Mesenchymal stem cell (in vitro differentiated cells and primary cell): Measurements from ENCODE around the gene ARL5B.

Source experiments
- DNase-seq: peaks from one replicate; pipeline ENCODE4 v3.0.0-alpha.2; 2013
- H2AFZ ChIP-seq: one replicate; pipeline ENCODE4 v1.6.1; 2013; ENCODE audit warnings: low read depth, mild to moderate bottlenecking, control low read depth, inconsistent platforms, low read length, moderate library complexity
- H2AK5ac ChIP-seq: 2 replicates; pipeline ENCODE4 v1.6.1; 2013; ENCODE audit warnings: low read length, moderate library complexity, mild to moderate bottlenecking, inconsistent platforms; ENCODE audit not compliant: severe bottlenecking
- H2BK120ac ChIP-seq: one replicate; pipeline ENCODE4 v1.6.1; 2013; ENCODE audit warnings: low read depth, mild to moderate bottlenecking, inconsistent platforms, low read length, moderate library complexity
- H2BK12ac ChIP-seq, 2 experiments: one replicate each; pipeline ENCODE4 v1.6.1; 2013; ENCODE audit warnings: inconsistent platforms in 2 of 2, low read length in 2 of 2, mild to moderate bottlenecking in 2 of 2, moderate library complexity in 2 of 2, control low read depth in 1 of 2
- H2BK15ac ChIP-seq: one replicate; pipeline ENCODE4 v1.6.1; 2013; ENCODE audit warnings: mild to moderate bottlenecking, low read depth, inconsistent platforms; ENCODE audit not compliant: poor library complexity, severe bottlenecking
- H2BK5ac ChIP-seq: 2 replicates; pipeline ENCODE4 v1.6.1; 2013; ENCODE audit warnings: low read depth, mild to moderate bottlenecking, low read length, control low read depth, inconsistent platforms; ENCODE audit not compliant: poor library complexity, severe bottlenecking
- H3K14ac ChIP-seq, 2 experiments: one replicate each; pipeline ENCODE4 v1.6.1; 2013; ENCODE audit warnings: inconsistent platforms in 2 of 2, low read length in 2 of 2, control low read depth in 1 of 2, mild to moderate bottlenecking in 1 of 2, moderate library complexity in 1 of 2
- H3K18ac ChIP-seq, 2 experiments: one replicate each; pipeline ENCODE4 v1.6.1; 2013; ENCODE audit warnings: inconsistent platforms in 2 of 2, low read length in 2 of 2, control low read depth in 1 of 2, low read depth in 1 of 2, mild to moderate bottlenecking in 1 of 2
- H3K23ac ChIP-seq, 2 experiments: one replicate each; pipeline ENCODE4 v1.6.1; 2013; ENCODE audit warnings: inconsistent platforms in 2 of 2, low read length in 2 of 2, mild to moderate bottlenecking in 2 of 2, moderate library complexity in 2 of 2, control low read depth in 1 of 2
- H3K27ac ChIP-seq: 2 replicates; pipeline ENCODE4 v1.5.1; 2013; ENCODE audit warnings: mild to moderate bottlenecking, moderate library complexity, low read length, control low read depth, inconsistent platforms; ENCODE audit not compliant: poor library complexity, severe bottlenecking
- H3K27me3 ChIP-seq, 2 experiments: 2 replicates each; pipeline versions ENCODE4 v1.6.1 to v1.7.0; 2013; ENCODE audit warnings: low read length in 2 of 2, mild to moderate bottlenecking in 2 of 2, moderate library complexity in 2 of 2, control low read depth in 1 of 2, inconsistent platforms in 1 of 2; ENCODE audit not compliant: control insufficient read depth in 1 of 2, insufficient read depth in 1 of 2
- H3K36me3 ChIP-seq, 2 experiments: 2 replicates each; pipeline versions ENCODE4 v1.6.1 to v1.7.0; 2013; ENCODE audit warnings: low read length in 2 of 2, control low read depth in 1 of 2, inconsistent platforms in 1 of 2, low read depth in 1 of 2, mild to moderate bottlenecking in 1 of 2; ENCODE audit not compliant: insufficient read depth in 2 of 2, control insufficient read depth in 1 of 2
- H3K4ac ChIP-seq, 2 experiments: one replicate each; pipeline ENCODE4 v1.6.1; 2013; ENCODE audit warnings: inconsistent platforms in 2 of 2, low read length in 2 of 2, mild to moderate bottlenecking in 2 of 2, moderate library complexity in 2 of 2, control low read depth in 1 of 2, low read depth in 1 of 2
- H3K4me1 ChIP-seq: 2 replicates; pipeline ENCODE4 v1.6.1; 2013; ENCODE audit warnings: low read depth, low read length, control low read depth; ENCODE audit not compliant: control insufficient read depth, insufficient read depth
- H3K4me2 ChIP-seq: 2 replicates; pipeline ENCODE4 v1.6.1; 2013; ENCODE audit warnings: low read length, mild to moderate bottlenecking, inconsistent platforms; ENCODE audit not compliant: poor library complexity, severe bottlenecking
- H3K4me3 ChIP-seq, 2 experiments: 2 replicates each; pipeline versions ENCODE4 v1.5.1 to v1.7.0; 2013; ENCODE audit warnings: low read length in 2 of 2, mild to moderate bottlenecking in 2 of 2, control low read depth in 1 of 2, low read depth in 1 of 2; ENCODE audit not compliant: insufficient read depth in 1 of 2
- H3K79me1 ChIP-seq: replicated peaks from 2 replicates; pipeline ENCODE4 v1.6.1; 2013; ENCODE audit warnings: mild to moderate bottlenecking, control low read depth, low read length, inconsistent platforms; ENCODE audit not compliant: poor library complexity, severe bottlenecking
- H3K9ac ChIP-seq: 2 replicates; pipeline ENCODE4 v1.7.0; 2013; ENCODE audit warnings: mild to moderate bottlenecking, low read length, moderate library complexity
- H3K9me3 ChIP-seq: 2 replicates; pipeline ENCODE4 v1.7.0; 2013; ENCODE audit warnings: mild to moderate bottlenecking, low read length; ENCODE audit not compliant: control insufficient read depth
- H4K8ac ChIP-seq: one replicate; pipeline ENCODE4 v1.6.1; 2013; ENCODE audit warnings: inconsistent platforms, mild to moderate bottlenecking, low read length, moderate library complexity
- H4K91ac ChIP-seq: one replicate; pipeline ENCODE4 v1.6.1; 2013; ENCODE audit warnings: mild to moderate bottlenecking, low read length, inconsistent platforms
- WGBS: methylation state at CpG from one replicate; pipeline ENCODE4 v1.1.7; 2013; ENCODE audit warnings: mixed read lengths; 5-methylcytosine and 5-hydroxymethylcytosine counted together

ARL5B gene

DNA sequence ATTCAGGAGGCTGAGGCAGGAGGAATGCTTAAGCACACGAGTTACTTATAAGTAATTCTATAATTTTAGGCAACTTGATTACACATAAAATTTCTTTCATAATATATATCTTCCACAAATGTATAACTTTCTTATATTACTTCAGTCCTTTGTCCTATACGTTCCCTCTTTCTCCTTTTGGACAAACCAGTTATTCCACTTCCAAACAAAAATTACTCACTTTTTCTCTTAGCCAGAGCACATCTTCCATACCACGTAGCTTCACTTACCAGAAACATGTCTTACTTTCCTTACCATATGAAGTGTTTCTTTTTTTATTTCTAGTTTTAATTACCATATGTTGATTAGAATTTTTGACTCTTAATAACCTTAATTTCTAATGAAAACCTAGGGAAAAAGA, 64.6 kb downstream of the ARL5B start:
- no peak overlapping the region for H2BK5ac ChIP-seq
- no peak overlapping the region for H2BK15ac ChIP-seq
- H3K9ac ChIP-seq, result no peak overlapping the region
- no peaks in the 10 kb centered on the region for H3K4me1 ChIP-seq
- H2AK5ac ChIP-seq, result no peak overlapping the region
- H4K91ac ChIP-seq, result no peak overlapping the region
- no peaks in the 10 kb centered on the region for H3K27me3 ChIP-seq
- no peak overlapping the region for H3K23ac ChIP-seq
- H3K36me3 ChIP-seq, result no peaks in the 10 kb centered on the region
- no peak overlapping the region for H3K4me2 ChIP-seq
- H3K4ac ChIP-seq, result no peak overlapping the region
- H2AFZ ChIP-seq, result no peak overlapping the region
- no peak overlapping the region for H2BK12ac ChIP-seq
- no peak for DNase-seq
- WGBS, result 95% methylated on average over 1 of the region's 3 CpGs
- no peaks in the 10 kb centered on the region for H3K79me1 ChIP-seq
- no peak overlapping the region for H4K8ac ChIP-seq
- no peak overlapping the region for H3K27ac ChIP-seq
- no peak overlapping the region for H3K4me3 ChIP-seq
- H3K9me3 ChIP-seq, result no peaks in the 10 kb centered on the region
- no peak overlapping the region for H3K18ac ChIP-seq
- no peak overlapping the region for H3K14ac ChIP-seq
- no peak overlapping the region for H2BK120ac ChIP-seq
